Amniotic stem cell (primary cell): ENCODE measurements around the gene GRID2.
"Not testable (repeated sequence)": the region's sequence is repeated elsewhere in the genome, so short reads cannot be mapped to it uniquely, and the experiment has no call there.

Experiments used
- DNase-seq: peaks from one replicate; lab custom pipeline; 2025; lab: John Stamatoyannopoulos, UW

GRID2 gene

GRCh38 chr4:93317057-93317456 is 1013.3 kb downstream of the GRID2 start:
- DNase-seq = no peak

GRCh38 chr4:93317561-93317960 is 1013.8 kb downstream of the GRID2 start:
- no peak for DNase-seq

DNA sequence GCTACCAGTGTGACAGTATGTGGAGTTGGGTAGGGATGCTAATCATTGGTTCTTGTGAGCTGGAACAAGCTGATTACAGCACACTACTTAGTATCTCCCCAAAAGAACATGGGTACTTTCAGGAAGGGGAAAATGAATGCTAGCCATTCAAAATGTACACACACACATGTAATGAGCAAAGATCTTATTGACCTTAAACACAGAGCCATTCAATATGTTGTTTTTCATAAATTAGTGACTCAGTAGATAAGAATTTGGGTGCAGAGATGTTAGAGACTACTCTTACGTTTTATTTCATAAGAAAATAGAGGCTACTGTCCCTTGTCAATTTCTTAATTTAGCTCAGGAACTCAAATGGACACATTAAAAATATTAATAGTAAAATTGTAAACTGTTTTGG is 1015.3 kb downstream of the GRID2 start:
- DNase-seq = no peak

DNA sequence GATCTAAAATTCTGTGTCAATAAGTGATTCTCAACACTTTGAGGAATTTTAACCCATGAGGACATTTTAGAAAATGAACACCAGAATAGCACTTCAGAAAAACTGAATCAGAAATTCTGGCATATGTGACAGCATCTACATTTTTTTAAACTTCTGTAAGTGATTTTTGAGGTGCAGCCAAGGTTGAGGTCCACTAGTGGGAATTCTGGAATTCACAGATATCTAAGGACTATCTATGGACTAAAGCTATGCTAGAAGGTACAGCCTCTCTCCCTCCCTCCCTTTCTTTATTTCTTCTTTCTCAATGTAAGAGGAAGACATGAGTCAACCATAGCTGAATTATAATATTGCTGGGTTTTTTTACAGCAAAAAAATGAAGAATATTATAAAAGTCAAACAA is 1016.6 kb downstream of the GRID2 start:
- no peak for DNase-seq

GRCh38 chr4:93327346-93327745 is 1023.6 kb downstream of the GRID2 start:
- DNase-seq = no peak

DNA sequence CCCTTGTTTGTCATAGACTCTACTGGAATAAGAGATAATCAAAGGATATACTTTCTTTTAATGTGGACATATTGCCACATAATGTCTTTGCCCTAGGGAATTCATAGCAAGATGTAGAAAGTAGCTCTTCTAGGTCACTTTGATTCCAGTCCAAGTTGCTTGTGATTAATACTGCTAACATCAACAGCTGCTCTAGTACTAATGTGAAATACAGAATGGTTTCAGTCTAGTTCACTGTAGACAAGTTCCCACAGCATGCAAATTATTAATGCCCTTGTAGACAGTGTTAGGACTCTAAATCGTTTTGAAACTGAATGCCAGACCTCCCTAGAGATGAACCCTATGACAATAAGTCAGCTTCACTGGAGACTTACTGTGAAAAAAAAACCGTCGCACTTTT is 1030.2 kb downstream of the GRID2 start:
- no peak for DNase-seq

DNA sequence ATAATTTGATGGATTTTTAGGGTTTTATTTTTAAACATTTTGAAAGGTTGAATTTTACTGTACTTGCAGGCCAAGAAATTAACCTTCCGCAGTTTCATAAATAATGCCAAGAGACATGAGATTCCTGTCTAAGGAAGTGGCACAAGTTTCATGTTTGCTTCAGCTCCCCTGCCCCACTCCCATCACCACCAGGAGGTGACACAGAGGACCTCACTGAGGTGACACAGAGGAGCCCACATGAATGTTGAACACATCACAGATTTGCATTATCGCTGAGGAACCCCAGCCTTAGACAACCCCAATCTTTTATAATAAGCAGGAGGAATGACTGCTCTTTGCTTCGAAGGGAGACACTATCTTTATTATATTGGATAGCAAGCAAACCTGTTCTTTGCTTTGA is 1033.4 kb downstream of the GRID2 start:
- no peak for DNase-seq

GRCh38 chr4:93342738-93343137 is 1039.0 kb downstream of the GRID2 start:
- no peak for DNase-seq

DNA sequence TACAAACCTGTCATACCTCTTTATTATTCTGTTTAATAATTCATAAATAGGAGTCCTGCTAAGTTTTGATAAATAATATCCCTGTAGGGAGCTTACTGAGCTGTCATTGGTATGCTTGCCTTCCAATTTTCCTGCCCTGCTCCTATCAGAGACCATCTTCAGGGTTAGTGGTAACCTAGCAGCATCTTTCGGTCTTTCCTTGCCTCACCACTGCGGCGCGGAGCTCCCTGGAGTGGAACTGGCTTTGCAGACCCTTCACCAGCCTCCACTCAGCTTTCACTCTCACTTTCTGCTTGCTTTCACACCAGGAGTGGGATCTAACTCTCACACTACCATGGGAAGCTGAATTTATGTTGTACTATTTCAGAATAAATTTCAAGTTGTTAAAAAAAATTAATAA is 1043.1 kb downstream of the GRID2 start:
- no peak for DNase-seq

DNA sequence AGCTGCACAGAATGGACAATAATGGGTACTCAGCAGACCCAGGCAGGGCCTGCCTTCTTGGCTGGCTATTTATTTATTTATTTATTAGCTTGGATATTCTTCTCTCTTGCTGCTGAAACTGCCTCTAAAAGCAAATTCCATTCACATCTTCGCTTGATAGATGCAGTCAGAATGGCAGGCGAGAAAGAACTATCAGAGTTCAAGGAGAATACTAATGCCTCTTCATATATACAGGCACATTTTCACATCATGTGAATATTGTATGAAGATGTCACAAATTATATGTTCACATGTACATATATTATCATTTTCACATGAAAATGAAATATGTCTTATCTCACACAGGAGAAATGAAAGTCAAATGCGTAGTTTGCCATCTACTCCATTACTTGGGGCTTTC is 1045.1 kb downstream of the GRID2 start:
- no peak for DNase-seq

- no peak for DNase-seq
Measured at GRCh38 chr4:93351846-93352245, 1048.1 kb downstream of the GRID2 start.

- DNase-seq = no peak
Measured at GRCh38 chr4:93355411-93355810, 1051.6 kb downstream of the GRID2 start.

- DNase-seq = no peak
Measured at GRCh38 chr4:93359586-93359985, 1055.8 kb downstream of the GRID2 start.

- not testable (repeated sequence) for DNase-seq
Measured at GRCh38 chr4:93366169-93366755, 1062.5 kb downstream of the GRID2 start.

DNA sequence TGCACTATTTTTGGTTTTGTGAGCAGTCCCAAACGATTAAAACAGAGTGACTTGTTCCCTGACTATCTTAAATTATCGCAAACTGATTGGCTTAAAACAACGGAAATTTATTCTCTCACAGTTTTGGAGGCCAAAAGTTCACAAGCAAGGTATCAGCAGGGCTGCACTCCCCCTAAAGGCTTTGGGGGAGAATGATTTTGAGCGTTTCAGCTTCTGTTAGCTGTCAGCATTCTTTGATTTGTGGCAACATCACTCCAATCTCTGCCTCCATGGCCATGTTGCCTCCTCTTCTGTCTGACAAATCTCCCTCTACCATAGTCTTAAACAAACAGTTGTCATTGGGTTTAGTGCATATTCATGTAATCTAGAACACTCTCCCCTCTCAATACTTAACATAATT is 1065.2 kb downstream of the GRID2 start:
- no peak for DNase-seq

- DNase-seq = no peak
Measured at GRCh38 chr4:93370256-93370655, 1066.5 kb downstream of the GRID2 start.

DNA sequence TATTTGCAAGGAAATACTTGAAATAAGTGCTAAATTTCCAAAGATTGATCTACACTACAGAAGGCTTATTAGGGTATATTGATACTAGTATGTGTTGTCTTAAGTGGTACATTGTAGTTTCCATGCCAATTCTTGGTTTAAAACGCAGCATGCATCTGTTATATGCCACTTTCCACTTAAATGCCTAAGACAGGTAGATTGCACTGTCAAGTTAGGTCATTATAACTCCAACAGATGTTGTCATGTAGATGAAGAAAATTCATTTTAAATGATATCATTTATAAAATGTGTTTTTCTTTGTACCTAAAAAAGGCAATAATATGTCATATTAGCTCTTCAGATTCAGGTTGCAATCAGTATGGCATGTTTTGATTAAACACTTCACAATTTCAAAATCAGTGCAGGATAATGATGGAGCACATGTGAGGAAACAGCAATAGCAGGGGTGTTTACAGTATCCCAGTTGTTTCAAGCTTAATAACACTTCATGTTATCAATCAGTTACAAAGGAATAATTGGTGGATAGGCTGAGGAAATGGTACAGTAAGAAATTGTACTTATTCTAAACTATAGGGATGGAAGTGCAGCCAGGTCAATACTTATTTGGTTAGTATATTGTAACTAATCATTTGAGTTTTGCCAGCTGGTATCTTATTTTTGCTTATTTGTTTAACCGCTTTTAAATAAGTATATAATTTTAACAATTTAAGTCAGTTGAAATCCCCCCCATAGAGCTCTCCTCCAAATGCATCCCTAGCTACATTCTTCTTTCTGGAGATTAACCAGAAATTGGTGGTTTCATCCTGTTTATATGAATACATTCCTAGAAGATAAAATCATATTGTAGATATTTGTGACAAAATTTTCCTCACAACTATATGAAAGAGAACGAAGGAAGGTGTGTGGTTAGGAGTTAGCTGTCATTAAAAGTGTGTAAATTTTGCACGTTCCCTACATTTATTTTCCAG is 1070.4 kb downstream of the GRID2 start:
- DNase-seq = no peak

DNA sequence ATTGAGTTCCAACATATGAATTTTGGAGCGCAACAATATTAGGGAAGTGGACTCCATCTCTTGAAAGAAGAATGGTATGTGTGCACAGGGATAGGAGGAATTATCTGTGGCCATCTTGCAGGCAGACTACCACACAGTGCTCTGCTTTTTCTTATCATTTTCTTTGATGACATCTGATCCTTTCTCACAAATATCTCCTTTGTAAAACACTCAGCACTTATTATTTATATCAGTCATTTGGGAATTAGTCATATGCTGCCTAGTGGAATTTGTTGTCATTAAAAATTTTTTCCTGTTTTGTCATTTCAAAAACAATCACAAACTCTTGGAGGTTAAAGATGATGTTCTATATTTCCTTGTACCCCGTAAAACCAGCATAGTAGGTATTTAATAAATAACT is 1080.5 kb downstream of the GRID2 start:
- DNase-seq = no peak

DNA sequence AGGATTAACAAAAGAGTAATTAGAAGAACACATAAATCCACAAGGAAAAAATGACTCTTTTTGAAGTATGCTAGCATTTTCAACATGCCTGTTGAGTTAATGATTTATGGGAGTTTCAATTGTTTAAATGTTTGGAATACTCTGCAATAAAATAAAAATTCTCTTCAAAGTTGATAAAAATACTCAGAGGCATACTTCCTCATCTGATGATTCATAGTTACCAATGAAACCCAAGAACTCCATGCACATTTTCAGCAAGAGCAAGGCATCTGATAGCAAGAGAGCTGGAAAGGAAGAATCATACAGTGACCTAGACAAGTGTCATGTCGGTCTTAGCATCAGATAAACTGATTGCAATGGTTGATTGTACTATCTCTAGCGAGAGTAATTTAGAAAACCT is 1081.1 kb downstream of the GRID2 start:
- DNase-seq = no peak

GRCh38 chr4:93394545-93395081 is 1090.8 kb downstream of the GRID2 start:
- no peak for DNase-seq

- peak; percentile 10 for DNase-seq
Measured at GRCh38 chr4:93396272-93396671, 1092.5 kb downstream of the GRID2 start.

GRCh38 chr4:93403571-93403970 is 1099.8 kb downstream of the GRID2 start:
- DNase-seq = no peak
